Right atrium auricular region (tissue), 2 donors: ENCODE measurements around the gene AGO1. TPM values are rescaled to one million over a fixed set of nuclear protein-coding genes. Genes with fewer than 3 reads are reported as not detected.
"Not testable (repeated sequence)": the region's sequence is repeated elsewhere in the genome, so short reads cannot be mapped to it uniquely, and the experiment has no call there.

Source experiments
- DNase-seq: peaks from one replicate; pipeline ENCODE4 v3.0.0-alpha.2; 2019; ENCODE audit warnings: low spot score
- H3K27ac ChIP-seq, 2 donors: fragments of 200-600 bp; sonication (generic); 1 replicate in 1 of 2; 2 replicates in 1 of 2; pipeline ENCODE4 v1.5.1; 2016 to 2019
- H3K27me3 ChIP-seq, 2 donors: fragments of 200-600 bp; sonication (generic); one replicate each; pipeline versions ENCODE4 v1.5.1 to v1.6.0; 2017 to 2019
- H3K36me3 ChIP-seq: fragments of 200-600 bp; sonication (generic); one replicate; pipeline ENCODE4 v1.5.1; 2016
- H3K4me1 ChIP-seq, 2 donors: fragments of 200-600 bp; sonication (generic); one replicate each; pipeline versions ENCODE4 v1.5.1 to v1.6.0; 2017 to 2019
- H3K4me3 ChIP-seq, 2 donors: fragments of 200-600 bp; sonication (generic); 1 replicate in 1 of 2; 2 replicates in 1 of 2; pipeline ENCODE4 v1.5.1; 2017 to 2019; ENCODE audit warnings: mild to moderate bottlenecking in 1 of 2, moderate library complexity in 1 of 2
- H3K9me3 ChIP-seq, 2 donors: fragments of 200-600 bp; sonication (generic); one replicate each; pipeline ENCODE4 v1.5.1; 2019
- CTCF ChIP-seq, 2 donors: fragments of 200-600 bp; sonication (generic); IDR thresholded peaks; one replicate each; pipeline ENCODE4 v1.5.1; 2019; ENCODE audit warnings: antibody characterized with exemption in 2 of 2
- total RNA-seq, 2 donors: library from RNA; depleted of rRNA; stranded (reverse); fragments of >200 nt; gene quantifications; one replicate each; pipeline ENCODE4 v1.1.0, GENCODE V29; 2016

Gene AGO1
- total RNA-seq, 2 donors from 2014 or later, result 20.3 to 22.1 TPM

GRCh38 chr1:35968396-35968795 lies 85.4 kb downstream of the AGO1 start:
- H3K4me1 ChIP-seq, result no peaks in the 10 kb centered on the region
- TF ChIP-seq CTCF (IDR thresholded peaks at IDR 0.05), result no peak
- no peak for DNase-seq
- H3K27ac ChIP-seq, result no peak overlapping the region
- H3K36me3 ChIP-seq, result peaks cover 17% of the 10 kb centered on the region
- no peak overlapping the region for H3K4me3 ChIP-seq
- no peaks in the 10 kb centered on the region for H3K9me3 ChIP-seq
- H3K27me3 ChIP-seq, result no peaks in the 10 kb centered on the region

- no peaks in the 10 kb centered on the region for H3K4me1 ChIP-seq
- H3K27me3 ChIP-seq, result no peaks in the 10 kb centered on the region
- peaks cover 27% of the 10 kb centered on the region for H3K36me3 ChIP-seq
- no peak for TF ChIP-seq CTCF (IDR thresholded peaks at IDR 0.05)
- DNase-seq, result no peak
- no peak overlapping the region for H3K4me3 ChIP-seq
- H3K27ac ChIP-seq, result no peak overlapping the region
- H3K9me3 ChIP-seq, result no peaks in the 10 kb centered on the region
Observed at GRCh38 chr1:35971601-35972000, 88.6 kb downstream of the AGO1 start.

GRCh38 chr1:35972631-35973030 lies 89.6 kb downstream of the AGO1 start:
- not testable (repeated sequence) for DNase-seq, H3K4me3 ChIP-seq, H3K4me1 ChIP-seq, H3K9me3 ChIP-seq, H3K27ac ChIP-seq, H3K27me3 ChIP-seq
- peaks cover 27% of the 10 kb centered on the region for H3K36me3 ChIP-seq

- no peak for TF ChIP-seq CTCF (IDR thresholded peaks at IDR 0.05)
- Histone ChIP-seq H3K27me3 (no peaks in the 10 kb centered on the region), H3K9me3 (no peaks in the 10 kb centered on the region), H3K27ac (no peak overlapping the region), H3K4me3 (no peak overlapping the region), H3K36me3 (peaks cover 21% of the 10 kb centered on the region), H3K4me1 (no peaks in the 10 kb centered on the region)
- no peak for DNase-seq
Observed at GRCh38 chr1:35980090-35980489, 97.1 kb downstream of the AGO1 start.

Other genes with a start within 250 kb of the AGO1 start
- 10 to 100 TPM; 30.4 to 31.7 TPM for gene PSMB2, start 241.7 kb upstream of the AGO1 start, total RNA-seq
- 10 to 100 TPM; 13.1 to 16.1 TPM for gene C1orf216, start 164.3 kb upstream of the AGO1 start, total RNA-seq
- 1 to 10 TPM in 1 of 2 donors, under 1 TPM in 1; 0.08 to 1.1 TPM for gene CLSPN, start 113.2 kb upstream of the AGO1 start, total RNA-seq
- 10 to 100 TPM; 15.7 to 16.4 TPM for gene AGO4, start 75.2 kb upstream of the AGO1 start, total RNA-seq
- 10 to 100 TPM; 10.1 to 10.6 TPM for gene AGO3, start 47.9 kb downstream of the AGO1 start, total RNA-seq
- gene TEKT2, start 200.9 kb downstream of the AGO1 start, total RNA-seq, result under 1 TPM in 1 of 2 donors, not detected in 1; 0.41 TPM
- 10 to 100 TPM; 24.3 to 25.6 TPM for gene ADPRS, start 205.7 kb downstream of the AGO1 start, total RNA-seq
- 1 to 10 TPM; 3.5 to 4.5 TPM for gene COL8A2, start 242.0 kb downstream of the AGO1 start, total RNA-seq